Sigmoid colon (tissue), 4 donors: Measurements from ENCODE around the gene CSNK1A1.

Experiments
- EP300 ChIP-seq, 4 donors: sonication (generic); formaldehyde crosslinking; IDR thresholded peaks; one replicate each; pipeline ENCODE4 v1.6.1; 2017; ENCODE audit warnings: antibody characterized with exemption in 4 of 4
- POLR2A ChIP-seq, 2 donors: fragments of 450-650 bp; IDR thresholded peaks; one replicate each; pipeline ENCODE4 v1.6.1; 2016; ENCODE audit warnings: antibody characterized with exemption in 2 of 2, mild to moderate bottlenecking in 2 of 2, moderate library complexity in 2 of 2
- POLR2AphosphoS5 ChIP-seq, 4 donors: sonication (generic); formaldehyde crosslinking; IDR thresholded peaks; one replicate each; pipeline ENCODE4 v1.6.1; 2017; ENCODE audit warnings: antibody characterized with exemption in 4 of 4
- TF ChIP-seq, protein P1 (sequence below), 4 experiments: fragments of 450-650 bp in 3 of 4; fragments of 200-600 bp in 1 of 4; IDR thresholded peaks; one replicate each; pipeline ENCODE4 v1.5.1; 2016 to 2019; ENCODE audit warnings: antibody characterized with exemption in 4 of 4, mild to moderate bottlenecking in 3 of 4, moderate library complexity in 2 of 4

DNA sequence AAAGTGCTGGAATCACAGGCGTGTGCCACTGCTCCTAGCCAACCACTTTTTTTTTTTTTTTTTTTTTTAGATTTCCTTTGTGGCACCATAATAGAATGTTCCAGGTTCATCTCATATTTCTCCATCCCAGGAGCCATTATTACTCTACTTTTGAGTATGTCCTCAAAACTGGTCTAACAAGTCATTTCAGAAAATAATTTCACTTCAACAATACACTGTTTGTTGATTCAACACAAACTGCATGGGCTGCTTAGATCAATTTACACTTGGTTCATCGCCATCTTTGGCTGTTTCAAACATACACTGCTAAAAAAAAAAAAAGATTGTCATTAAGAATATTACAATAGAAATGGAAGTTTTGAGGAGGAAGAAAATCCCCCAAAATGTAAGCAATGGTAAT lies 57.9 kb downstream of the CSNK1A1 start:
- no peak for TF ChIP-seq POLR2A (IDR thresholded peaks at IDR 0.05)
- TF ChIP-seq EP300 (IDR thresholded peaks at IDR 0.05) = no peak
- TF ChIP-seq, protein P1, sequence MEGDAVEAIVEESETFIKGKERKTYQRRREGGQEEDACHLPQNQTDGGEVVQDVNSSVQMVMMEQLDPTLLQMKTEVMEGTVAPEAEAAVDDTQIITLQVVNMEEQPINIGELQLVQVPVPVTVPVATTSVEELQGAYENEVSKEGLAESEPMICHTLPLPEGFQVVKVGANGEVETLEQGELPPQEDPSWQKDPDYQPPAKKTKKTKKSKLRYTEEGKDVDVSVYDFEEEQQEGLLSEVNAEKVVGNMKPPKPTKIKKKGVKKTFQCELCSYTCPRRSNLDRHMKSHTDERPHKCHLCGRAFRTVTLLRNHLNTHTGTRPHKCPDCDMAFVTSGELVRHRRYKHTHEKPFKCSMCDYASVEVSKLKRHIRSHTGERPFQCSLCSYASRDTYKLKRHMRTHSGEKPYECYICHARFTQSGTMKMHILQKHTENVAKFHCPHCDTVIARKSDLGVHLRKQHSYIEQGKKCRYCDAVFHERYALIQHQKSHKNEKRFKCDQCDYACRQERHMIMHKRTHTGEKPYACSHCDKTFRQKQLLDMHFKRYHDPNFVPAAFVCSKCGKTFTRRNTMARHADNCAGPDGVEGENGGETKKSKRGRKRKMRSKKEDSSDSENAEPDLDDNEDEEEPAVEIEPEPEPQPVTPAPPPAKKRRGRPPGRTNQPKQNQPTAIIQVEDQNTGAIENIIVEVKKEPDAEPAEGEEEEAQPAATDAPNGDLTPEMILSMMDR (IDR thresholded peaks at IDR 0.05) = no peak
- TF ChIP-seq POLR2AphosphoS5 (IDR thresholded peaks at IDR 0.05) = no peak
